HG03060 (cell line): ENCODE results near the gene ATG7.

Source experiments
- ATAC-seq: cut with Tn5 transposase; IDR thresholded peaks from one replicate; pipeline ENCODE4 v1.9.1; 2021; ENCODE audit warnings: low read depth, moderate number of reproducible peaks; ENCODE audit not compliant: unreplicated experiment

ATG7 gene, protein sequence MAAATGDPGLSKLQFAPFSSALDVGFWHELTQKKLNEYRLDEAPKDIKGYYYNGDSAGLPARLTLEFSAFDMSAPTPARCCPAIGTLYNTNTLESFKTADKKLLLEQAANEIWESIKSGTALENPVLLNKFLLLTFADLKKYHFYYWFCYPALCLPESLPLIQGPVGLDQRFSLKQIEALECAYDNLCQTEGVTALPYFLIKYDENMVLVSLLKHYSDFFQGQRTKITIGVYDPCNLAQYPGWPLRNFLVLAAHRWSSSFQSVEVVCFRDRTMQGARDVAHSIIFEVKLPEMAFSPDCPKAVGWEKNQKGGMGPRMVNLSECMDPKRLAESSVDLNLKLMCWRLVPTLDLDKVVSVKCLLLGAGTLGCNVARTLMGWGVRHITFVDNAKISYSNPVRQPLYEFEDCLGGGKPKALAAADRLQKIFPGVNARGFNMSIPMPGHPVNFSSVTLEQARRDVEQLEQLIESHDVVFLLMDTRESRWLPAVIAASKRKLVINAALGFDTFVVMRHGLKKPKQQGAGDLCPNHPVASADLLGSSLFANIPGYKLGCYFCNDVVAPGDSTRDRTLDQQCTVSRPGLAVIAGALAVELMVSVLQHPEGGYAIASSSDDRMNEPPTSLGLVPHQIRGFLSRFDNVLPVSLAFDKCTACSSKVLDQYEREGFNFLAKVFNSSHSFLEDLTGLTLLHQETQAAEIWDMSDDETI

GRCh38 chr3:11271986-11272904, at the start of gene ATG7:
TSS of gene ATG7 (plus strand) at chr3:11272397. CDS start at chr3:11298696, 26,299 bp downstream.
- peak; percentile 75 for ATAC-seq

- ATAC-seq, result no peak
Measured at GRCh38 chr3:11224010-11224409, 48.2 kb upstream of the ATG7 start.

DNA sequence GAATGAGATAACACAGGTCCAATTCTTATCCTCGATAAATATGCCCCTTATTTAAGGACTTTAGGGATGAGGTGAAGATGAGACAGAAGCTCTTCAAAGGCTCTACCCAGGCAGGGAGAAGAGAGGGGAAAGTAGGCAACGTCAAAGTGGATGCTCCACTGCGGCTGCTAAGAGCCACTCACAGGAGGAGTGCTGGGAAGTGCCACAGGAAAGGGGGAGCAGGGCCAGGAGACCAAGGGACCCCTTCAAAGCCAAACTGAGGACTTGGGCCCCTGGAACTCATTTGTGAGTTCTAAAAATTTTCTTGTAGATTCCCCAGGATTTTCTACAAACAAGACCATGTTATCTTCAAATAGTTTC, 47.3 kb upstream of the ATG7 start:
- ATAC-seq, result no peak

- ATAC-seq, result no peak
Measured at GRCh38 chr3:11226042-11226370, 46.2 kb upstream of the ATG7 start.

- no peak for ATAC-seq
Measured at GRCh38 chr3:11228041-11228440, 44.2 kb upstream of the ATG7 start.

DNA sequence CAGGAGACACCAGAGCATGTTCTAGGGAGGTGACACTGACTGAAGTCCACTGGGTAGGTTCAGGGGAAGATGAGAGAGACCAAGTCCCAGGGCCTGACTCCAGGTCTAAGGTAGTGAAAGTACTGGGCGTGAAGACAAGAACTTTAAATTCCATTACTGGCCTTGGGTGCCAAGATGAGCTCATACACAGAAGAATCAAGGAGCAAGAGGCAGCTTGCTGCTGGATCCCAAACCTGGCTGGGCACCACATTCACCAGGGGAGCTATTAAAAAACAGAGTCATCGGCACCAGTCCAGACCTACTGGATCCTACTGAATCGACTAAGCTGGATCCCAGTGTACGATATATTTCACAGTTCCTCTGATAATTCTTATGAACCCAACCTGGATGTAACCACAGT, 42.1 kb upstream of the ATG7 start:
- no peak for ATAC-seq

GRCh38 chr3:11230832-11231231, 41.4 kb upstream of the ATG7 start:
- ATAC-seq, result no peak

- no peak for ATAC-seq
Measured at GRCh38 chr3:11235385-11235784, 36.8 kb upstream of the ATG7 start.

DNA sequence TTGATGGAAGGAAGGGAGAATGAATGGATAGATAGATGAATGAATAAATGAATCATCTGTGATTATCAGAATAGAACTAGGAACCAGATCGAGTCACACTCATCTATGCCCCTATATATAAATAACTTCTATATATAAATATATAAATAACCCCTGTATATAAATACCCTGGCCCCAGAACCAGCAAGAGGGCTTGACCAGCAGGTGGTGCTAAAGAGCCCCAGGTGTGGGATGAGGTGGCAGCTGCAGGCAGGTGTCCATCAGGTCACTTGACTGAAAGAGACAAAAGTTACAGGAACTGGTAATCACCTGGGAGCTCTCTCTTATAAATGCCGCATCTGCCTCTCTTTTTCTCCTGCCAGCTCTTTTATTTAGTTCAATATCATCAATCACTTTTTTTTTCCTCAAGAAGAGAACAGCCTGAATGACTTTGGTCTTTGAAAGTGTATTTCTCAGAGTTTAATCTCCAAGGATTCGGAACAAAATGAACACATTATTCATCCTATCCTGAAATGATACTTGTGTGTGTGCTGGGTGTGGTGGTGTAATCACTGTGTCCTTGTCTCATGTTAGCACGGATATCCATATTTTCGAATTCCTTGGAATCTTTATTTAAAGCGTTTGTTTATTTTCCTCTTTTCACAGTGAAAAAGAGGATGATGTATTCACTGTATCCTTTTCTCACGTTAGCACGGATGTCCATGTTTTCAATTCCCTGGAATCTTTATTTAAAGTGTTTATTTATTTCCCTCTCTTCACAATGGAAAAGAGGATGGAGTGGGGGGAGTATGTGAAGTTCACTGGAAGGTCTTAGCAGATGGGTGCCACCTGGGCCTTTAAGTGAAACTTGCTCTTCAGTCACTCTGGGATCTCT, 35.4 kb upstream of the ATG7 start:
- ATAC-seq, result no peak

GRCh38 chr3:11238060-11238459, 34.1 kb upstream of the ATG7 start:
- no peak for ATAC-seq

DNA sequence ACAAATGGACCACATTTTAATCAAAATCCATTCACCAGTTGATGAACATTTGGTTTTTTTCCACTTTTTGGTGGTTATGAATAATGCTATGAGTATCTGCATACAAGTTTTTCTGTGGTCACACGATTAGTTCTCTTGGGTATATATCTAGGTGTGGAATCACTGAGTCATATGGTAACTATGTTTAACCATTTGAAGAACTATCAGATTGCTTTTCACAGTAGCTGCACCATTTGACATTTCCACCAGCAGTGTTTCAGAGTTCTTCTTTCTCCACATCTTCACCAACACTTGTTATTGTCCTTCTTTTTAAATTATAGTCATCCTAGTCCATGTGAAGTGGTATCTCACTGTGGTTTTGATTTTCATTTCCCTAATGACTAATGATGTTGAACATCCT, 33.3 kb upstream of the ATG7 start:
- no peak for ATAC-seq

DNA sequence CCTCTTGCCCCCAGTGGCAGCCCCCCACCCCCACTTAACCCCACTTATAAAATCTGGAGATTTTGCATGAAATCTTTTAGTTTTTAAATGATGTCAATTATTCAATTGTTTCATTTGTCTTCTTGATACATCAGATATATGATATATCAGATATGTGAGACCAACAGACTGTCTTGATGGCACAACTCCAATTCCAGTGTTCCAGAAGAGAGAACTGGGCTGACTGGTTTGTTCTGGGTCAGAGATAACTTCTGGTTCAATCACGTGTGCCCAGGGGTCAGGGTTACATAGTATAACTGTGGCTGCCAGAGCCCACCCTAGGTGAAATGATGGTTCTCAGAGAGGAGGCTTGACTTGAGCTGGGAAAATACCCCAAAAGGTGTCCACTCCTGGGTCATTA, 32.4 kb upstream of the ATG7 start:
- no peak for ATAC-seq

DNA sequence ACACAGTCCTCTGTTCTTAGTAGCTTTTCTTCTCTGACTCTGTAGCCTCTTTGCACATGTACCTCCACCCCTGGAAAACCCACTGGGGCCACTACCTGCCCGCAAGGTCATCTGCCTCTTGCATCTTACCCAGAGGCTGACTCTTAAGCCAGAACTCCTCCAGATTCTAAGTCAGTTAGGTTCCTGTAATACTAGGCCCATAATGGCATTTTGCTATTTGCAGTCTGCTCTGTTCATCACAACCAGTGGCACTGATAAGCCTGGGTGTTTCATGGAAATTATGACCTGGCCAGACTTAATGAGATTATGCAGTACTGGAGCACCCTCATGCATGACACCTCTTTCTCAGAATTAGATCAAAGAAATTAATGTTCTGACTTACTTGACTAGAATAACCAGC, 31.7 kb upstream of the ATG7 start:
- no peak for ATAC-seq

DNA sequence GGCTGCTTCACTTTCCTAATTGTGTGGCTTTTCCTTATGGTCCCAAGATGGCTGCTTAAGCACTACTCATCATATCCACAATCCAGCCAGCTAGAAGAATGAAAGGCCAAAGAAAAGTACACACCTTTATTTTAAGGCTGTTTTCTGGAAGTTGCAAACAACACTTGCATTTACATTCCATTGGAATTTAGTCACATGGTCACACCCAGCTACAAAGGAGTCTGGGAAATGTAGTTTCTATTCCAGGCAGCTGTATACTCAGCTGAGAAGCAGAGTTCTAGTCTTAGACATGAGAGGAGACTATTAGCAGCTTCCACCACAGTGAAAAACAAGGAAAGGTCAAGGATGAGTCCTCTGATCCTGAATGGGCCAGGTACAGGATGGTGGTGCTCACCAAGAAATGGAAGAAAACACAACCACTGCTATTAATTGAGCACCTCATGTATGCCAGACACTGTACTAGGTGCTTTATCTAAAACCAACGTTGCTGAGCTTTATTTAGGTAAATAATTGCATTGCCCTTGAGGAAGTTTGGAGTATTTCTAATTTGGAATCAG, 28.0 kb upstream of the ATG7 start:
- no peak for ATAC-seq

DNA sequence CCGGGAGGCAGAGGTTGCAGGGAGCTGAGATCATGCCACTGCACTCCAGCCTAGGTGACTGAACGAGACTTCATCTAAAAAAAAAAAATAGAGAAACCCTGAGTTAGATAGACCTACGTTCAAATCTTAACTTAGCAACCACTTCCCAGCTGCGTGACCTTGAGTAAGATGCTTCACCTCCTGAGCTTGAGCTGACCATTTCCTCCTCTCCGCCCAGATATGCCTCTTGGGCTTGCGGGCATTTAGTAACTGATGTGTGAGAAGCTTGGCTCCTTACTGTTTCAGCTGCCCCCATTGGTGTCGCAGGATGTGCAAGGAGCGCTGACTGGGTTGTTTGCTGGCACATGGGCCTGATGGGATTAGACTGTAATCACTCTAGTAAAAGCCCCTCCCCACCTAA, 26.9 kb upstream of the ATG7 start:
- no peak for ATAC-seq

GRCh38 chr3:11245827-11246662, 26.2 kb upstream of the ATG7 start:
- ATAC-seq, result no peak

DNA sequence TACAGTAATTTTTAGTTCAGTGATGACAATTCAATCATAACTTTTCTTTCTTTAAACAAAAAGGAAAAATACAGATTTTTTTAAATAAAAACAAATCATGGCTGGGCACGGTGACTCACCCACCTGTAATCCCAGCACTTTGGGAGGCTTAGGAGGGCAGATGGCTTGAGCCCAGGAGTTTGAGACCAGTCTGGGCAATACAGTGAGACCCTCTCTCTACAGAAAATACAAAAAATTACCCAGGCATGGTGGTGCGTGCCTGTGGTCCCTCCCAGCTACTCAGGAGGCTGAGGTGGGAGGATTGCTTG, 25.6 kb upstream of the ATG7 start:
- no peak for ATAC-seq

GRCh38 chr3:11247362-11247761, 24.8 kb upstream of the ATG7 start:
- no peak for ATAC-seq

DNA sequence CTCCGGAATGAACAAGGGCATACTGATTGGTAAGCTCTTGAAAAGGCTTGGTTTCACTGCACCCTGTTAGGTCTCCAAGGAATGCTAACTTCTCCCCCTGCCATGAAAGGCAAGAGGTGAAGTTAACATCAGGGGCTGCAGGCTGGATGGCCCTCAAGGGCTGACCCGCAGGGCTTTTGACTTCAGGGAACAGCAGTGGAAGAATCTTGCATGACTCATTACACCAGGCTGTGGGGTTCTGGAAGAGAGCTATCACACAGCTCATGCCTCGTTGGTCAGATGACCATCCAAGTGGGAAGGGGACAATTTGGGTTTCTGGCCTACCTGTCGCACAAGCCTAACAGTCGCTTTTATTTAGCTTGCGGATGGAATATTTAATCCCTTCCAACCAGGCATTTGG, 23.6 kb upstream of the ATG7 start:
- no peak for ATAC-seq
